Astrocyte of the spinal cord (primary cell): ENCODE data around the gene ZBTB20.

ENCODE experiments used
- DNase-seq: peaks from one replicate; pipeline ENCODE4 v3.0.0; 2011; ENCODE audit warnings: low read depth, low spot score
- H3K4me3 ChIP-seq: 2 replicates; pipeline ENCODE4 v1.5.1; 2011; ENCODE audit warnings: low read depth, mild to moderate bottlenecking, low read length, moderate library complexity
- CTCF ChIP-seq: IDR thresholded peaks from 2 replicates; pipeline ENCODE4 v1.5.1; 2012; ENCODE audit warnings: low read depth, mild to moderate bottlenecking, low read length, inconsistent platforms
- in situ Hi-C: cut with HindIII; loops from 2 replicates; pipeline ENCODE4 v1.10.0; 2017; ENCODE audit warnings: low sequenced_read_pairs

Gene ZBTB20

GRCh38 chr3:114789803-114790202, 357.3 kb downstream of the ZBTB20 start:
- no peak overlapping the region for H3K4me3 ChIP-seq
- no peak for TF ChIP-seq CTCF
- in situ Hi-C loops: no loop called here
- no peak for DNase-seq

GRCh38 chr3:114775395-114775794, 371.7 kb downstream of the ZBTB20 start:
- DNase-seq: peak; percentile 44
- in situ Hi-C loops: no loop called here
- H3K4me3 ChIP-seq: no peak overlapping the region
- TF ChIP-seq CTCF: no peak

GRCh38 chr3:114770874-114771273, 376.2 kb downstream of the ZBTB20 start:
- DNase-seq: peak; percentile 18
- in situ Hi-C loops: no loop called here
- H3K4me3 ChIP-seq: no peak overlapping the region
- no peak for TF ChIP-seq CTCF

GRCh38 chr3:114764056-114764492, 383.0 kb downstream of the ZBTB20 start:
- TF ChIP-seq CTCF: no peak
- H3K4me3 ChIP-seq: no peak overlapping the region
- DNase-seq: peak; percentile 3
- in situ Hi-C loops: no loop called here

- no peak overlapping the region for H3K4me3 ChIP-seq
- TF ChIP-seq CTCF: no peak
- DNase-seq: no peak
- in situ Hi-C loops: no loop called here
These were observed 384.9 kb downstream of the ZBTB20 start for GRCh38 chr3:114762144-114762543.

- TF ChIP-seq CTCF: no peak
- no peak overlapping the region for H3K4me3 ChIP-seq
- DNase-seq: no peak
- in situ Hi-C loops: no loop called here
These were observed 386.4 kb downstream of the ZBTB20 start for GRCh38 chr3:114760679-114761078.
